Body of pancreas (tissue), 4 donors: ENCODE data around the gene HS3ST4. TPM values are rescaled to one million over a fixed set of nuclear protein-coding genes. Genes with fewer than 3 reads are reported as not detected.

Source experiments
- ATAC-seq: fragments of 150-250 bp; one replicate; pipeline ENCODE4 v1.9.1; 2016
- DNase-seq, 4 donors: peaks; one replicate each; pipeline ENCODE4 v3.0.0-alpha.2; 2019
- H3K27ac ChIP-seq, 4 donors: fragments of 200-600 bp; sonication (generic); 1 replicate in 3 of 4; 2 replicates in 1 of 4; pipeline versions ENCODE4 v1.5.1 to v1.6.1; 2016 to 2019; ENCODE audit warnings: mild to moderate bottlenecking in 1 of 4, mixed read lengths in 1 of 4, moderate library complexity in 1 of 4
- H3K27me3 ChIP-seq, 2 donors: fragments of 200-600 bp; sonication (generic); one replicate each; pipeline ENCODE4 v1.6.0; 2016; ENCODE audit warnings: mild to moderate bottlenecking in 1 of 2
- H3K36me3 ChIP-seq, 2 donors: fragments of 200-600 bp; sonication (generic); replicated peaks in 1 of 2; 2 replicates each; pipeline ENCODE4 v1.5.1; 2016; ENCODE audit warnings: low read depth in 2 of 2; ENCODE audit not compliant: insufficient read depth in 1 of 2
- H3K4me1 ChIP-seq: fragments of 200-600 bp; sonication (generic); one replicate; pipeline ENCODE4 v1.6.0; 2016
- H3K4me3 ChIP-seq, 2 donors: fragments of 200-600 bp; sonication (generic); 1 replicate in 1 of 2; 2 replicates in 1 of 2; pipeline ENCODE4 v1.5.1; 2016 to 2019
- H3K9me3 ChIP-seq, 3 donors: fragments of 200-600 bp; sonication (generic); 1 replicate in 2 of 3; 2 replicates in 1 of 3; pipeline ENCODE4 v1.5.1; 2016
- CTCF ChIP-seq, 7 experiments: fragments of 450-650 bp in 4 of 7; fragments of 200-600 bp in 3 of 7; sonication (generic) in 3 of 7; IDR thresholded peaks; one replicate each; pipeline ENCODE4 v1.5.1; 2016 to 2019; ENCODE audit warnings: antibody characterized with exemption in 7 of 7
- POLR2A ChIP-seq, 3 donors: fragments of 450-650 bp; IDR thresholded peaks; one replicate each; pipeline ENCODE4 v1.6.1; 2016; ENCODE audit warnings: antibody characterized with exemption in 3 of 3, mild to moderate bottlenecking in 2 of 3
- WGBS, 2 donors: methylation state at CpG; one replicate each; pipeline ENCODE4 v1.1.5; 2017; 5-methylcytosine and 5-hydroxymethylcytosine counted together
- intact Hi-C: fragments of 100-400 bp; cut with DNase I; formaldehyde crosslinking; loops from one replicate; pipeline ENCODE4 v1.15.1; 2023
- total RNA-seq, 2 donors: library from RNA; depleted of rRNA; stranded (reverse); fragments of >200 nt; gene quantifications; one replicate each; pipeline ENCODE4 v1.1.0, GENCODE V29; 2016

HS3ST4 gene
- total RNA-seq, 2 donors from 2014 or later: not detected

GRCh38 chr16:25735645-25736044, 43.9 kb downstream of the HS3ST4 start:
- H3K9me3 ChIP-seq: no peaks in the 10 kb centered on the region
- intact Hi-C loops: no loop called here
- no peaks in the 10 kb centered on the region for H3K36me3 ChIP-seq
- no peaks in the 10 kb centered on the region for H3K4me1 ChIP-seq
- WGBS, 2 donors: 47% methylated on average over 1 of the region's 1 CpG; no CpG with 5 or more reads in 1 of the 2 donors
- no peak for DNase-seq
- TF ChIP-seq POLR2A (IDR thresholded peaks at IDR 0.05) (no peak), CTCF (IDR thresholded peaks at IDR 0.05) (no peak)
- peaks cover 0 to 5% of the 10 kb centered on the region in 2 donors for H3K27me3 ChIP-seq
- H3K4me3 ChIP-seq: no peak overlapping the region
- H3K27ac ChIP-seq: no peak overlapping the region
- no peak for ATAC-seq

GRCh38 chr16:25747160-25747758, 55.5 kb downstream of the HS3ST4 start:
- intact Hi-C loops: no loop called here
- DNase-seq (no peak), ATAC-seq (no peak)
- Histone ChIP-seq H3K27me3 (no peaks in the 10 kb centered on the region), H3K4me1 (no peaks in the 10 kb centered on the region), H3K36me3 (no peaks in the 10 kb centered on the region), H3K4me3 (no peak overlapping the region), H3K9me3 (no peaks in the 10 kb centered on the region), H3K27ac (no peak overlapping the region)
- TF ChIP-seq CTCF (IDR thresholded peaks at IDR 0.05) (no peak), POLR2A (IDR thresholded peaks at IDR 0.05) (no peak)
- 53 to 56% methylated on average over 7 of the region's 7 CpGs for WGBS, 2 donors

- Histone ChIP-seq H3K36me3 (no peaks in the 10 kb centered on the region), H3K9me3 (no peaks in the 10 kb centered on the region), H3K27ac (no peak overlapping the region), H3K27me3 (no peaks in the 10 kb centered on the region), H3K4me3 (no peak overlapping the region), H3K4me1 (no peaks in the 10 kb centered on the region)
- intact Hi-C loops: no loop called here
- DNase-seq (no peak), ATAC-seq (no peak)
- no peak for TF ChIP-seq CTCF (IDR thresholded peaks at IDR 0.05)
- TF ChIP-seq POLR2A (IDR thresholded peaks at IDR 0.05): no peak
- WGBS, 2 donors: 49 to 63% methylated on average over 3 of the region's 3 CpGs
Measured at GRCh38 chr16:25748092-25748654, 56.4 kb downstream of the HS3ST4 start.

GRCh38 chr16:25750488-25751216, 58.9 kb downstream of the HS3ST4 start:
- no peak for DNase-seq
- no peak for ATAC-seq
- TF ChIP-seq POLR2A (IDR thresholded peaks at IDR 0.05) (no peak), CTCF (IDR thresholded peaks at IDR 0.05) (no peak)
- Histone ChIP-seq H3K4me3 (no peak overlapping the region), H3K9me3 (no peaks in the 10 kb centered on the region), H3K4me1 (no peaks in the 10 kb centered on the region), H3K36me3 (no peaks in the 10 kb centered on the region), H3K27ac (no peak overlapping the region), H3K27me3 (no peaks in the 10 kb centered on the region)
- WGBS, 2 donors: 44% methylated on average over 6 of the region's 6 CpGs
- intact Hi-C loops: no loop called here
